ENCODE results near the gene SGCE.

DNA sequence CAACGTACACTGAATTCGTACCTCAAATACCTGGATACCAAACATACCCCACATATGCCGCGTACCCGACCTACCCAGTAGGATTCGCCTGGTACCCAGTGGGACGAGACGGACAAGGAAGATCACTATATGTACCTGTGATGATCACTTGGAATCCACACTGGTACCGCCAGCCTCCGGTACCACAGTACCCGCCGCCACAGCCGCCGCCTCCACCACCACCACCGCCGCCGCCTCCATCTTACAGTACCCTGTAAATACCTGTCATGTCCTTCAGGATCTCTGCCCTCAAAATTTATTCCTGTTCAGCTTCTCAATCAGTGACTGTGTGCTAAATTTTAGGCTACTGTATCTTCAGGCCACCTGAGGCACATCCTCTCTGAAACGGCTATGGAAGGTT is 9.5 kb upstream of the SGCE start:
- TF ChIP-seq, protein P1, sequence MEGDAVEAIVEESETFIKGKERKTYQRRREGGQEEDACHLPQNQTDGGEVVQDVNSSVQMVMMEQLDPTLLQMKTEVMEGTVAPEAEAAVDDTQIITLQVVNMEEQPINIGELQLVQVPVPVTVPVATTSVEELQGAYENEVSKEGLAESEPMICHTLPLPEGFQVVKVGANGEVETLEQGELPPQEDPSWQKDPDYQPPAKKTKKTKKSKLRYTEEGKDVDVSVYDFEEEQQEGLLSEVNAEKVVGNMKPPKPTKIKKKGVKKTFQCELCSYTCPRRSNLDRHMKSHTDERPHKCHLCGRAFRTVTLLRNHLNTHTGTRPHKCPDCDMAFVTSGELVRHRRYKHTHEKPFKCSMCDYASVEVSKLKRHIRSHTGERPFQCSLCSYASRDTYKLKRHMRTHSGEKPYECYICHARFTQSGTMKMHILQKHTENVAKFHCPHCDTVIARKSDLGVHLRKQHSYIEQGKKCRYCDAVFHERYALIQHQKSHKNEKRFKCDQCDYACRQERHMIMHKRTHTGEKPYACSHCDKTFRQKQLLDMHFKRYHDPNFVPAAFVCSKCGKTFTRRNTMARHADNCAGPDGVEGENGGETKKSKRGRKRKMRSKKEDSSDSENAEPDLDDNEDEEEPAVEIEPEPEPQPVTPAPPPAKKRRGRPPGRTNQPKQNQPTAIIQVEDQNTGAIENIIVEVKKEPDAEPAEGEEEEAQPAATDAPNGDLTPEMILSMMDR (IDR thresholded peaks at IDR 0.05 in 8 of 11, conservative IDR thresholded peaks at IDR 0.05 in 3 of 11): no peak
- TF ChIP-seq POLR2A (IDR thresholded peaks at IDR 0.05): no peak
- TF ChIP-seq POLR2AphosphoS5 (IDR thresholded peaks at IDR 0.05): no peak
